ENCODE measurements around the gene PRG2.

The PRG2 gene

DNA sequence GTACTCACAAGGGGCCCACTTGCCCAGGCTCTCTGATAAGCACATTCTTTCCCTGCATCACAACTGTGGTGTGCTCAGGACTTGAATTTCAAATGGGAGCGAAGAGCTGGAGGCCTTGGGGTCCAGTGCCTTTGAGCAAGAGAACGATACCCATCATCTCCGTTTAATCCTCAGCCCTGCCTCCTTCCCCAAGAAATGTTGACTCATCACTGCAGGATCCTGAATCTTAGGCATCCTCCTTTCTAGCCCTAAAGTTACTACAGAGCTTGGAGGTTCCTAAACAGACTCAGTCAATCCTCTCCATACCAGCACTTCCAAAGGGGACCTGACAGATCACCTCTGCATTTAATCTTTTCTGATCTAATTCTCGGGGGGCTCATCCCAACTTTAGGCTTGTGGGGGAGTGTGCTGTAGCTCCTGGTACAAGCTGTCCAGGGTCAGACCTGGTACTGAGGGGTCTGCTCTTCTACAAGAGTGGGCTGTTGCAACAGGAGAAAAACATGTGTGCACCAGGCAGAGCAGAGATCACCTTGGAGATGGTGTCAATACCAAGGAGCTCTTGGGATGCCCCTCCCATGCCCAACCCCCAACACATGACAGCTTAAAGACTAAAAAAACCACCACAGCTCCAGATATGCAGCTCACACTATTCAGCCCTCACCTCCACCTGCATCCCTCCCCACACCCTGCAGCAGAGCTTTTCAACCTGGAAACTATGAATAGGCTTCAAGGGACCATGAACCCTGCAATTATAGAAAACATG lies 3.9 kb upstream of the PRG2 start:
- no peak for DNase-seq

DNA sequence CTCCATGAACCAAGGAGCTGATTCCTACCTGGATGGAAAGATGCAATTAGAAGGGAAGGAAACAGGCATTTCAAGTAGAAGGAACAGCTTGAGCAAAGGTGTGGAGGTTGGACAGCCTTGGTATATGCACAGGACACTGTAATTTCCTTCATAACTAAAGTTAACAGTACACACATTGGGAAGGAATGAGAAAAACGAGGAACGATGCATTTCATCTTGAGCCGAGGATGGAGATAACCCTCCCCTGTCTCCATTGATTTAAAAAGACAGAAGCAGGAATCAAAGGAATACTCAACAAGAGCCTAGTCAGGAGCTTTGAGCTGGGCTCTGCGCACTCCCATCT lies 2.3 kb upstream of the PRG2 start:
- no peak for DNase-seq

DNA sequence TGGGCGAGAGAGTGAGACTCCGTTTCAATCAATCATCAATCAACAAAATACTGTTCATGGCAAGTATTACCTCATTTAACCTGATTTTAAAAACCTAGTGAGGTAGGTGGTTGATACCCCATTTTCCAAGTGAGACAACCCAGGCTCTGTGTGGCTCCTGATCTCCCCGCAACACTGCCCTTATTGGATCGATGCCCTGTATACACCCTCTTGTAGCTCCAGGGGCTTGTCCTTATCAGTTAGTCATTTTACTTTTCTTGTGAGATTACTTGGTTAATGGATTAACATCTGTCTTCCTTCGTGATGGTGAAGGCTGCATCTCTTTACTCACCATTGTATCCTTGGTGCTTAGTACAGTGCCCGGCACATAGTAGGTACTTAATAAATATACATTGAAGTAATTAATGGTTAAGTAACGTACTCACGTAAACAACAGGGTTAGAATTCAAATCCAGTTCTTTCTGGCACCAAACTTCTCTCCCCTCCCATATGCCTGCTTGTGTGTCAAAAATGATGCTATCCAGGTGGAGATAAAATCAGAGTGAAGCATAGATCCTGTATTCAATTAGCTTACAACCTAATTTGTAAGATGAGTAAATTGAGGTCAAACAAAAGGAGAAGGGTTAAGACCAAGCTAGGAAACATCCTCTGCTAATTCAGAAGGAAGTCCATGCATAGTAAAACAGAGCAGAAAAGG lies 1.8 kb upstream of the PRG2 start:
- DNase-seq, result no peak

DNA sequence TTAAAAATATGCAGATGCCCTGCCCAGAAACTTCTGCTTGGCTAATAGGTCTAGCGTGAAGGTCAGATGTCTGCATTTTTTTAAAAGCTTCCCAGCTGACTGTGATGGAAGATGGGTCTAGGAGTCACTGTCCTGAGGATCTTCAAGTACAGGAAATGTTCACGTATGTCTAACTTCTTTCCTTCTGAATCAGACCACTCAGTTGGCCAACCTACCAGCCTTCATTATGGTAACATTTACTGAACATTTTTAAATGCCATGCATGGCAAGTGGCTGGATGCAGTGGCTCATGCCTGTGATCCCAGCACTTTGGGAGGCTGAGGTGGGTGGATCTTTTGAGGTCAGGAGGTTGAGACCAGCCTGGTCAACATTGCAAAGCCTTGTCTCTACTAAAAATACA lies 1.1 kb upstream of the PRG2 start:
- no peak for DNase-seq

DNA sequence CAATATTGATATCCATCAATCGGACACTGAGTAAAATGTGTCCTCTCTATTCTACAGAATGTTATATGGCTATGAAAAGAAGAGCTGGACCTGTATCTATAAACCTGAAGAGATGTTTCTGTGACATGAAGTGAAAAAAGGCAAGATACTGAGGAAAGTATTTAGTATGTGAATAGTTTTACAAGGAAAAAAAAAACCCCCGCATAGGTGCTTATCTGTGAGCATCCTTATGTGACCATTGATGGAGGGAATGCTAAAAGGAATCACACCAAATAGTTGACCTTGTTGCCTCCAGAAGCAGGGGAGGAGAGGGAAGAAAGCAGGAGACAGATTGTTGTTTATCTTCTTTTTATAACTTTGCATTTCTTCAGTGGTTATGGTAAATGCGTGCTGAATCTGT lies 661 bp upstream of the PRG2 start:
- DNase-seq, result no peak

DNA sequence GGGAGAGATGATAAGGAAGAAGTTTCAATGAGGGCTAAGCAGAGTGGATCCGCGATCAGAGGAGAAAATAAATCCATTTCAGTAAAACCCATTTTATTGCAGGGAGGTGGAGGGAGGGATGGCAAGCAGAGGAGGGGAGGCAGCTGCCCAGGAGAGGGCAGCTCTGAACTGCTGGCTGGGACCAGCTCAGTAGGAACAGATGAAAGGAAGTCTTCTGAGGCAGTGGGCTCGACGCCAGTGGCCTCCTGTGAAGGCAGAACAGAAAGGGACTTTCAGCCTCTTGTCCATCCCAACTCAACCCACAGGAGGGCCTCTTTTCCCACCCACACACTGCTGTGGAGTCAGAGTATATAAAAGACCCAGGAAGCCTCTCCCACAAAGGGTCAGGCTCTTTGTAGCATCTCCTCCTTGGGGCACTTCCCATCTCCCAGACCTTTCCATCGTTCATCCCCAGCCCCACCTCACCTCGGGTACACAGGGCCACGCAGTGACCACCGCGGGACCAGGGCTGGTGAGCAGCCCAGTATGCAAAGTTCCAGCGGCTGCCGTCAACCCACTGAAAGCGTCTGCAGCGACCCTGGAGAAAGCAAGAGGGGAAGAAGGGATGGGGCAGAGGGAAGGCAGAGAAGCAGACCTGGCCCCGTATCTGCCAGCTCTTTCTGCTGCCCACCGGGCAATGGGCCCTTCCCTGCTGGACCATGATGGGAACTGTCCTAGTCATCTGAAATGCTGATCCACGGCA lies 3.0 kb downstream of the PRG2 start:
- peak; percentile 9 for DNase-seq

DNA sequence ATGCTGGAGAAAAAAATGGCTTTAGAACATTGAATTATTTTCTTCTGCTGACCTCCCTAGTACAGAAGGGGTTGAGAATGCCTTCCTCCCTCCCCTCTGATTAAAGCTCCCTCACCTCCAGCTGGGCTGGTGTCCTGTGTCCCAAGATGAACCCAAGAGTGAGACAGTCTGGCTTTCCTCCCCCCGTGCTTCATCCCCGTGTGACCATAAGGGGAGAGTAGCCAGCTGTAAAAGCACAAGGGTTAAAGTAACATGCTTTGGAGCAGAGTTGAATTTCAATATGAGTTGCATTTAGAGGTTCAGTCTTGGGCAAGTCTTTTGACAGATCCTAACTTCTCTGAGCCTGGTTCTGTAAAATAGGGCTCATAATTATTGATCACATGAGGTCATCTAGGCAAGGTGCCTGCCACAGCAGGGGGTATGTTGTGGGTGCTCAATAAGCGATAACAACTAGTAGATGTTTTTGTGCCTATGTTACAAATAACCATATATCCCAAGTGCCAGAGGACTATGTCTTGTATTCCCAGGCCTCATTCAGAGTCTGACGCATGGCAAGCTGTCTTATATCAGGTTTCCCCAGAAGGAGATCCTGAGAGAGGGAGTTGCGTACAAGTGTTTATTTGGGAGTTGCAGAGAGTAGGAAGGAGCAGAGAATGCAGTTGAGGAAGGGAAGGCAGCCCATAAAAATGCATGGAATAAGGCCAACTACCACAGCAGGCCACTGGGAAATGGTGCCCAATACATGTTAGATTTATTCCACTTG lies 4.1 kb downstream of the PRG2 start:
- no peak for DNase-seq

DNA sequence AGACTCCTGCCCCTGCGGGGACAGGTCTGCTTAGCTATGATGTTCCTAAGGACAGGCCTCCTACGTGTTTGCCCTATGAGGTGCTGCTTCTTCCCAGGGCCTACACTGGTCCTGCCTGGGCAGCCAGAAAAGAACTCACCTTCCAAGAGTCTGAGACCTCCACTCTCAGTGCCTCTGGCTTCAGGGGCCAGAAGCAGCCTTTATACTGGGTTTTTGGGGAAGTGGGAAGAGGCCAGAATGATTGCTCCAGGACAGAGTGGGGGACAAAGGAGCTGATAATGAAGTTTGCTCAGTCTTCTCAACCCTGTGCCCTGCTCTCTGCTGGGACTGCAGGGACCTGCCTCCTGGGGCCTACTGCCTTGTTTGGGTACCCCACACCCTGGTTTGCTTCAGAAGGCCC lies 9.5 kb downstream of the PRG2 start, which contains the start of gene PRG3:
Gene PRG3 (minus strand): TSS at position 176 of the 400 bp plus-strand sequence. CDS start 442 bp downstream, outside the sequence.
- DNase-seq, result no peak

DNA sequence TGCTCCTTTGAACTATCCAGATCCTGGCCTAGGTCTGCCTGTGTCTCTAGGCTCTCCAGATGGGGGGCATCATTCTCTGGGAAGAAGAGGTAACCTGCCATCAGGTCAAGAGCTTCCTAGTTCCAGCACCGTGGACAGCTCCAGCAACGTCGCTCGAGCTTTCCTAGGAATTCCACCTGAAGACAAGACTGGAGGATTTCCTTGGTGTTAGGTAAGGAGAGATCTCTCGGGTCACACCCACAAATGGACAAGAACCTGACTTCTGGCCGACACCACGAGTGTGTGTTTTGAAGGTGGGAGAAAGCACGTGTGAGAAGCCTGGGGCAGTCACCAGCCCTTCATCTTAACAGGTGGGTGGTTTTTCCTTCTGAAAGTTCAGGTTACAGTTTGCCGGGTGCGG lies 10.7 kb downstream of the PRG2 start:
- DNase-seq, result no peak

DNA sequence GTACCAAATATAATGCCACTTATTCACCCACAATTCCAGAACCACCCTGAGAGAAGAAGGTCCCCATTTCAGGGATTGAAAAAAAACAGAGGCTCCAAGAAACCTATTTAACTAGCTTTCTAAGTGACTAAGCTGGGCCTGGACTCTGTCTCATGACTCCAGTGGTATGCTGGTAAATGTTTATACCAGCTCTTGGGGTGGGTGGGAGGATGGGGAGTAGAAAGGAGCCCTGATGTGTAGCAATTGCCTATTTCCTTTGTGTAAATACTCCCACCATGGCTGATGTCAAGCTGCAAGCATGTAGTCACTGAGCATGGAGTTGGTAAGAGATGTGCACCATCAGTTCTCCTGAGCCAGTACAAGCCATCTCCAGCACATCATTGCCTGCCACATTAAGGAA lies 12.3 kb downstream of the PRG2 start:
- no peak for DNase-seq

DNA sequence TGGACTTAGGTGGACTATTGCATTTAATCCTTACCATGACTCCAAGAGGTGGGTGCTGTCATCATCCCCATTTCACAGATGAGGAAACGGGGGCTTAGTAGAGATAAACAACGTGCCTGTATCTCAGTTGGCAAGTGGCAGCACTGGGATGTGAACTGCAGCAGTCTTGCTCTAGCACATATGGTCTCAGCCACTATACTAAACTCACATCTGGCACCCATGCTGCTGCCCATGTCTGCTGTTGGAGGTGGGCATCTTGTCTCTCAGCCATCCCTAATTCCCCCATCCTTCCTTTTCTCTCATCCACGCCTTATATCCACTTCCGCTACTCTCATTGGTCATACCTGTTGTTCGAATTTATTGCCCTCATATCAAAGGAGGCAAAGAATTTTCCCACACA lies 13.3 kb downstream of the PRG2 start:
- peak; percentile 30 for DNase-seq

DNA sequence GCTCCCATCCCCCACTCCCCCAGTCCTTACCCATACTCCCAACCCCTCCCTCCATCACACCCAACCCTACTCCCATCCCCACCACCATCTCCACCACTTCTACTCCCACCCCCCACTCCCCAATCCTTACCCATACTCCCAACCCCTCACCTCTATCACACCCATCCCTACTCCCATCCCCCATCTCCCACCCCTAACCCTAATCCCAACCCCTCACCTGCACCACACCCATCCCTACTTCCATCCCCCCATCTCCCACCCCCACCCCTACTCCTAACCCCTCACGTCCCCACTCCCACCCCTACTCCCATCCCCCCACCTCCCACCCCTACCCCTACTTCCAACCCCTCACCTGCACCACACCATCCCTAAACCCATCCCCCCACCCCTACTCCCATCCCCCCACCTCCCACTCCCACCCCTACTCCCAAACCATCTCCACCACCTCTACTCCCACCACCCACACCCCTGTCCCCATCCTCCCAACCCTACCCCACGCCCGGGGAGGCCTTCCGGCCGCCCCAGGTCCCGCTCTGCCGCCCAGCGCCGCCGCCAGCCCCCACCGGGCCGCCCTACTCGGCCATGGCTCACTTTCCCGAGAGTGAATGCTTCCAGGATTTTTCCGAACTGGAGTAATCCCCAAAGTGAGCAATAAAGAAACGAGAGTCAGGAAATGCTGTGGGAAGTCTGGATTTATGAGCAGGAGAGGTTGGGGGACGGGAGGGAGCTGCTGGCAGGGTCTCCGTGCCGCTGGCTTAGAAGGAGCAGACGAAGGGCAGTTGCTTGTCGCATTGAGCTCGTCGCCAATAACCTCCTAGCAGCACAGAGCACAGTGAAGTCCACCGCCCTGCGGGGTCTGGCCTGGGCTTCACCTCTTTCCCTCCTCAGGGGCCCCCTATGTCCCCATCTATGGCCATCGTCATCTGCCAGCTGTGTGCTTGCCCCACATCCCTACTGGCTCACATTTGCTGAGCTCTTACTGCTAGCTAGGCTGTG lies 14.1 kb downstream of the PRG2 start:
- no peak for DNase-seq

DNA sequence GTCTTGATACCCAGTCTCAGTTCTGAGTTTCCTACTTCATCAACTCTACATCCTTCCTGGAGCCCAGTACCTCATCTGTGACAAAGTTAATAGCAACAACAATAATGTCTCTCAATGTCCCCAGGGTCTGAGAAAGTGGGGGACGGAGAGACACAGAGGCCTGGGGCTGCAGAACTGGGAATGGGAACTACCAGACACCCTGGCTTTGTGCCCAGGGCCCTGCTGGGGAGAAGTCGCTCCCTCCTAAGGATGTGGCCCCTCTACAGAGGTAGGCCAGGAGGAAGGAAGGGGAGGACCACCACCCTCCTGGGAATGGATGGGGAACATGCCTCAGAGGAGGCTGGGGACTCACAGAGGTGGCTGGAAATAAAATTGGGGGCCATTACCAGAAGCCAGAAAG lies 15.0 kb downstream of the PRG2 start:
- DNase-seq, result no peak

DNA sequence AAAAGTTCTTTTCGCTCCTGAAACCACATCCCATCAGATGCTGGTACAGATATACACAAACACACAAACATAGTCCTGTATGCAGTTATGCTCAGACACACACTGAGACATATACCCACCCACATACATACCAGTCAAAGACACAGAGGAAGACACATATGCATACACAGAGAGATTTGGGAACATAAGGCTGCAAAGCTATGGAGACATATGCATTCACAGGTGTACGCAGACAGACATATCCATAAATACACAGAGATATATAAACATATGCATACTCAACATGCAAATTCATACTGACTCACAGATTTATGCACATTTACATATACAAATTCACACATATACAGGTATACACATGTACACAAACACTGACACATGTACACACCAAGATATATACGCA lies 15.5 kb downstream of the PRG2 start:
- no peak for DNase-seq

DNA sequence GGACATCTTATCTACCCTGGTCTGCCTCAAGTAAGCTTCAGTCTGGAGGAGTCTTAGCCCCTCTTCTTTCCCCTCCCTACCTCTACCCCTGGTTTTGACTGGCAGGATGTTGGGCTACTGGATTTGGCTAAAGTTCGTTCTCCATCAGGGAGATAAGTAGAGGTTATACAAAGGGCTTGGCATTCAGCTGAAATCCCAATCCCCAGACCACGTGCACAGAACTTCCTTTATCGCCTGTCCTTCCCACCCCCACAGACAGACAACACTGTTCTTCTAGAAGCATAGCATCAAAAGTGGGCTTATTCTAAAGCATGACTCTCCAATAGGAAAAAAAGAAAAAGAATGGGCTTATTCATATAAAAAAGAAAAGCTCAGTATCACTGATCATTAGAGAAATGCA lies 17.3 kb downstream of the PRG2 start:
- no peak for DNase-seq

DNA sequence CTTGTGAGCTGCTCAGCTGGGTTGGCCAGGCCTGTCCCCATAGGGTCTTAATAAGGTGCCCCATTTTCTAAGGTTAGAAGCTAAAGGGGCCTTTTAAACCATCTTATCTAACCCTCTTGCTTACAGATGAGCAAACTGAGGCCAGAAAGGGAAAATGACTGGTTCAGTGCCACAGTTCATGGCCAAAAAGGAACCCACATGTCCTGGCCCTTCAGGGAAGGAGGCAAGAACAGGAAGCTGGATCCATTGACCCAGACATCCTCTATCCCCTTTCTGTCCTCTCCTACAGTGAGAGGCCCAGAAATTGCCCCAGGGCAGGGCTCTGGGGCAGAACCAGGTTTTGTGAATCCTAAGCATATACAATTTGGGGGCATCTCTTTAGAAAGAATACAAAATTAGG lies 19.5 kb downstream of the PRG2 start:
- no peak for DNase-seq

DNA sequence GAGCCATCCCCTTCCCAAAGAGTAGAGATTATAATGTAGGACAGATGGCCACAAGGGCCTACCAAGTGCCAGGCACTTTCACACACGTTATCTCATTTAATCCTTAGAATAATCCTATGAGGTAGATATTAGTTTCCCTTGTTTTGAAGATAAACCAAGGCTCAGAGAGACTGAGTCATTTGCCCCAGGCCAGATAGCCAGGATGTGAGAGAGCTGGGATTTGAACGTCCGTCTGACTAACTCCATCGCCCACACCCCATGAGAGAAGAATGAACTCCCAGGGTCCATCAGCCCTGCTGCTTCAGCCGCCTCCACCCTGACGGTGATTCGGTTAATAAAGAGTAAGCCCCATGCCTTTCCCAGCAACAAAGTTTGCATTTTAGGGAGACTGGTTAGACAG lies 20.2 kb downstream of the PRG2 start:
- DNase-seq, result no peak

DNA sequence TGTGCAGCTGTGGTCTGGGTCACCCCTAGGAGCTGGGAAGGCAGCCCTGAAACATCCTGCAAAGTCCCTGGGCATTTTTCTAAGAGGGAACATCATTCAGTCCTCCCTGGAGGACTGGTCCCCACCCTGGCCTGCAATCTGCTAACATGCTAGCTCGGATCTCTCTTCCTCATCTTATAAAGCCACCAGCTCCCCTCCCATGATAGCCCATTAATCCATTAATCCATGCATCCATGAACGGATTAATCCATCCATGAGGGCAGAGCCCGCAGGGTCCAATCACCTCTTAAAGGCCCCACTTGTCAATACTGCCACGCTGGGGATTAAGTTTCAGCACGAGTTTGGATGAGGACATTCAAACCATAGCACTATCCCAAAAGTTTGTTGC lies 21.6 kb downstream of the PRG2 start:
- no peak for DNase-seq

DNA sequence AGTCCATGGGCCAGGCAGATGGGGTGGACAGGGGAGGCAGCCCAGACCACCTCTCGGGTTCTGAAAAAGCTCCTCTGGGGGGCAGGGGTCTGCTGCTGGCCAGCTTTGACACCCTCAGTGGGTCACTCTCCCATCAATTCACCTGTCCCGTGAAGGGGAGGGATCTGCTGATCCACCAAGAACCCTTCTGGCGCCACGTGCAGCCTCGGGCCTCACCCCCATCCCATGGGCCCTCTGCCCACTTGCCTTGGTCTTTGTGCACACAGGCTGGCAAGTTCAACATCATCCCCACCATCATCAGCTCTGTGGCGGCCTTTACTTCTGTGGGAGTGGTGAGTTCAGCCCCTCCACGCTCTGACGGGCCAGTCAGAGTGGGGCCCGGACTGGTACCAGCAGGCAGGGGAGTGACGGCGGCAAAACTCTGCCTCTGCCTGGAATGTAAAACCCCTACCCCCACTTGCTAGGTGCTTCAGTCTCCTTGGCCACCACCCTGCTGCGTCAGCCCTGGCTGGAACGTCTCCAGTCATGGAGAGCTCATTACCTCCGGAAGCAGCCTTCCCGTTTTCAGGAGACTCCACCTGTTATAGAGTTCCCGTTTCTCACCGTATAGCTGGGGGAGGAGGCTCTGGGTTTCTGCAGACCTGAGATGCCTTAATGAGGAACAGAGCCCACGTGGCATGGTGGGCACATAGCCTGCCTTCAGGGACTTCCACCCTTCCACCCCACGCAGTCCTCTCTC lies 22.2 kb downstream of the PRG2 start:
- peak; percentile 66 for DNase-seq

DNA sequence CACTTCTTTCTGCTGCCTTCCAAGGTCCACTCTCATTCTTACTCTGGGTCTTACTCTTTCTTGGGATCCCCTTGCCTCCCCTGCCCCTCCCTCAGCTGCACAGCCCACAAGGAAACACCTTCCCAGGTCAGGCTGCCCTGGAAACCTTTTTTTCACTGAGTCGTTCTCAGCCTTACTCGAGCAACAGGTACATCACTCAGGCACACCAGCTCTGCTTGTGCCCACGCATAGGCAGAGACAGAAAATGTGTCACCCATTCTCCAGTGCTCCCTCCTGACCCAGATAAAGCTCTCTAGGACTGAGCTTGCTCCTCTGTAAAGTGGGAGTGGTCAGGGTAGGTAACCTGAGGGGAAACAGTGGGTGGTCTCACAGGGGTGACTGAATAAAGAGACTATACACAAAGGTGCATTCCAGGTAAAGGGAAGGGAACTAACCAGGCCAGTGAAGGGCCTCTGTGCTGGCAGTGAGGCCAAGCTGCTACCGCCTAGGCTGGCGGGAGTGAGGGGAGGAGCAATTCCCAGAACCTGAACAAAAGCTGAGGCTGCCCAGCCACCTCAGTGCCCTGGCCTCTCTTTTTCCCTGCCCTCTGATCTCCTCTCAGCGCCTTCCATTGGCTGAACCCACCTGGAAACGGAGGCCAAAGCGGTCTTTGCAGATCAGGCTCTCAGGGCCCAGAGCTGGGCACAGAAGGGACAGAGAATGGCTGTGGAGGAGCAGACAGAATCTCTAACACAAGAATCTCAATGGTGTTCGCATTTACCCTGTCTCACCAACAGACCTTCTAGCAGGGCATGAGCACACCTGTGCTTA lies 25.4 kb downstream of the PRG2 start:
- peak; percentile 18 for DNase-seq
